Ammon's horn (tissue), 1 donor: Measurements from ENCODE around the gene GALNT18.

Source experiments
- DNase-seq: peaks from one replicate; pipeline ENCODE4 v3.0.0-alpha.2; 2016; ENCODE audit warnings: low spot score

GALNT18 gene

DNA sequence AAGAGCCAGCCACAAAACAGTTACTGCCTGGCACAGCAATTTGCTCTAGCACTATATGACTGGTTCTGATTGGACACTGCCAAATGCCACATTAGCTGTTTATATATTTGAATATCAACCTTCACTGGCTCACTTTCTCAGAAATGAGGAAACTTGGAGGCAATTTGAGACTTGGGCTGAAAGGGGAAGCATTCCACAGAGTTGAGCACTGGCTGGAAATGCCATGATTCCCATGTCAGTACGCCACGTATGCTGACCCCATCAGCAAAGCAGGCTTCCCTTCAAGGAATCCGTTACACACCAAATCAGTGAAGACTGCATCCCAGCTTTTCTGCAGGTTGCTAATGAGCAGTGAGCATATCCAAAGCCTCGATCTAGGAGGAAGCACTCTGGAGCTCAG lies 34.7 kb downstream of the GALNT18 start:
- no peak for DNase-seq

DNA sequence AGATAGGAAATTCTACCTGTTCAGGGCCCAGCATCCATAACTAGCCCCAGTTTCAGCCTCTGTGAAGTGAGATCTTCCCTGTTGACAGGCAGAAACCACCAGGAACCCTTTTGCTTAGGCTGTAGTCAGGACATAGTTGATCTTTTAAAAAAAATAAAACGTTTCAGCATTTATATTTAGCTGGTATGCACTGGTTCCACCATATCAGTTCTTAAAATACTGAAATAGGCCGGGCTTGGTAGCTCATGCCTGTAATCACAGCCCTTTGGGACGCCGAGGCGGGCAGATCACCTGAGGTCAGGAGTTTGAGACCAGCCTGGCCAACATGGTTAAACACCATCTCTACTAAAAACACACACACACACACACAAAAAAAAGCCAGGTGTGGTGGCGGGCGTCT lies 35.3 kb downstream of the GALNT18 start:
- no peak for DNase-seq

- DNase-seq = no peak
Observed at GRCh38 chr11:11584937-11585336, 36.9 kb downstream of the GALNT18 start.

DNA sequence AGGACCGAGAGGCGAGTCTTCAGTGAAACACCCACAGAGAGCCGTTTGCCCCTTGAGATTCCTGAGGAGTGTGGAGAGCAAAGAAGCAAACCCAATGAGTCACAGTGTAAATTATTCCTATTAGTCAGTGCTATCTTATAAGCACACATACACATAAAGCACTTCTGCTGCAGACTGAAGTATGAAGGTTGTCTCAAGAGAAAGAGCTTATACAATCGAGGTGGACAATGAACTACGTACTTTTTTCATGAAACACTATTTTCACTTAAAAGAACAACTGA lies 37.3 kb downstream of the GALNT18 start:
- DNase-seq = no peak

GRCh38 chr11:11583801-11584529 lies 37.8 kb downstream of the GALNT18 start:
- DNase-seq = no peak

DNA sequence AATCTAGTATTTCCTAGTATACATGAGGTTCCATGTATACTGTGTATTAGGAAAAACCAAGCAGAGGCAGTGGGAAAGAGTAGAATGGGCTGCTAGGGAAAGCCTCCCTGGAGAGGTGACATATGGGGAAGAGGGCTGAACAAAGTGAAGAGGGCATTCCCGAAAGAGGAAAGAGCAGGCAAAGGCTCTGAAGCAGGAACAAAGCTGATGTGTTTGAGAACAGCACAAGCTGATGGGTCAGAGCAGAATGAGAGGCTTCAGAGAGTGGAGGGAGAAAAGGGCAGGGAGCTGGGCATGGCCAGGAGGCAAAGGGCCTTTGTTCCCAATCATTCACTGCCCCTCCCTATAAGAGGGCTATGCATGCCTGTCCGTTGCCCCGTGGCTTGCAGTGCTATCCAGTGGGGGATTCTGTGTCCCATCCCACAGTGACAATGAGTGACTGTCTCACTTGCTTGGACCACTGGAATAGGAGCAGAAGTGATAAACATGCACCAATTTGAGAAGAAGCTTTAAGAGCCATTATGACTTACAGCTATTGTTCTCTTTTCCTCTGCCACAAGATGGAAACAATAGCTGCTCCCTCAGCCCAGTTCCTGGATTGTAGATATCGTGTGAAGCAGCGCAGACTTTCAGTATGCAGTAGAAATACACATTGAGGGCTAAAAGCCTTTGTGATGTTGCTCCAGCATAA lies 39.6 kb downstream of the GALNT18 start:
- peak; percentile 95 for DNase-seq

DNA sequence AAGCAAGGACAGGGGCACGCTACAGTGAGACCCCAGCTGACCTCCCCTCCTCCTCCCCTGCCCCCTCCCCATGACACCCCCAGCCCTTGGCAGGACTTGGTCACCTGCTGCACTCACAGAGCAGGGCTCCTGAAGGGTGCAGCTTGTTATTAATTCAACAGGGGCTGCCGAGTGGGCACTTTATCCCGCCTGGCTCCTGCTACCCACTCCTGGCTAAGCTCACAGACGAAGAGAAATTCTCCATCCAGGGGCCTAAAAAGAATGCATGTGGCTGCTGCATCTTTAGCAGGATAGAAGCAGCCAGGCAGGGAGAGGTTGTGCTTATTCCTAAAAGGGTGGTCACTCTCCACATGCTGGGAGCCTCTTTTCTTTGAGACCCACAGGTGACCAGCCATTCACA lies 40.3 kb downstream of the GALNT18 start:
- no peak for DNase-seq

DNA sequence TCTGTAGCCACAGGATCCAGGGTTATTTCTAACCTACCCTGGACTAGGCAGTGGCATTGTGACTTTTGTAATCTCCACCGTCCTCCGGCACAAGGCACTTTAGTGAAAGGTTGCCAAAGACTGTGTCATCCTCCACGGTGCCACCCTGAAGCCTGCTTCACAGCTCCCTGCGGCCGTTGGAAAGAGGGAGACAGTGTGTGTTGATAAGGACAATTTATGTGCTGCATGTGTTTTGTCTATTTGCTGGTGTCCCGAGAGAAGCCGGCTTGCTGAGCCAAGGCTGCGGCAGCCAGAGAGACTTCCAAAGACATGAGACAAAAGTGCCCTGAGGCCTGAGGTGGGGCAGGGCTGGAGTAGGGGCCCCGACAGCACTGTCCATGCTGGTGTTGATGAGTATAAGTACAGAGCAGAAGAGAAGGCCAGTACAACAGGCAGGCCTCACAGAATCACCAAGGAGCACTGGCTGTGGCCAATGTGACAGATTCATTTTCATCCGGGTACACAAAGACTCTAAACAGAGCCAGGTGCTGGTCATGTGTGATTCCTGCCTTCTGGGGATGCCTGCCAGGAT lies 40.9 kb downstream of the GALNT18 start:
- no peak for DNase-seq

DNA sequence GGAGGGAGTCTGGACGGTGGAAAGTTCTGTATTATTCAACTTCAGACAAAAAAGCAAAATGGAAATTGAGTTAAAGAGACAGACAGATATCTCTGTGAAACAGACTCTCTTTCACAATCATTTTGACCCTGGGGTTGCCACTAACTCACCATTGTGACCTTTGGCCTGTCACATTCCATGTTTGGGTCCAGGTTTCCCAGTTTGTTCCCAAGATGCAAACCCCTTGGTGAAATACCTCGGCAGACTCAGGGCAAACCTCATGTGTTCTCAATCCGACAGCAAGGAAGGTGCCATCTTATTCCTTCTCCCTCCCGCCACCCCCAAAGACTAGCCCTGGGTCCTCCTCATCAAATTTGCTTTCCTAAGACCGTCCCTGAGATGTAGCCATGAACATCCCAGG lies 41.8 kb downstream of the GALNT18 start:
- no peak for DNase-seq

DNA sequence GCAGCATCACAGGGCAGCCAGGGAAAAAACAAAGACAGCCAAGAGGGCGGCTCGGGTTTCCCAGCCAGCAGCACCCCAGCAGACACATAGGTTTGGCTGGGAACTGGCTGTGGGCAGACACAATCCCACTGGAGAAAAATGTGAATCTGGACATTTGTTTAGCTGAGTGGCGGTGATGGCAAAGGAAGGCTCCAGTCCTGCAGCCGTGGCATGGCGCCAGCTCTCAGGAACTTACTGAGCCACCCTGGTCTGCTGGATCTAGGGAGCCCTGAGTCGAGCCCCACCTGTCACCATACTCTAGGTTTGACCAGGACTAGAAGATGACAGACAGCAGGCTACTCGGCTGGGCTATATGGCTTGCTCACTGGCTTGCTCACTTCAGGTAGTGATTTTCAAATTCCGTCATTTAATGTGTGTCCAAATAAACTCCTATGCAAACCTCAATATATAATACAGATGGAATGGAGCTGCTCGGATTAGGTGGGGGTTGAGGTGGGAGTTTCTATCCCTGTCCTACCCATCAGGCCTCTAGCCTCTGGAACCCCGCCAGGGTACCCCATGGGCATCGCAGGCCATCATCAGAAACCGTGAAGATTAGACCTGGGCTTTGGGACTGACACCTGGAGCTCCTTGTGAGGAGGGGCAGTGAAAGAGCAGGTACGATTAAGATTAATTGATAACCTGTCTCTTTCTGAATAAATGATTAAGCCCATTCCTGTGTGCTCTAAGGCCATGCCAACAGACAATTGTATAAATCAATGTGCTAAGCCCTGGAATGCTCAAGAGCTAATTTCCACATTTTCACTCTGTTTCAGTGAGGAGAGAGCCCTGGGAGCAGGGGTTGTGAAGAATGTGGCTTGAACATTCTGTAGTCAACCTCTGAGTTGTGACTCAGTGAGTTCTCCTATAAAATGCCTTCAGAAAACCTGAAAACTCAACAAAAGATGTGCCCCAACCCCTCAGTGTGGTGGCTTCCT lies 42.5 kb downstream of the GALNT18 start:
- no peak for DNase-seq

- no peak for DNase-seq
Observed at GRCh38 chr11:11577932-11578911, 43.6 kb downstream of the GALNT18 start.

- no peak for DNase-seq
Observed at GRCh38 chr11:11577251-11577855, 44.5 kb downstream of the GALNT18 start.

DNA sequence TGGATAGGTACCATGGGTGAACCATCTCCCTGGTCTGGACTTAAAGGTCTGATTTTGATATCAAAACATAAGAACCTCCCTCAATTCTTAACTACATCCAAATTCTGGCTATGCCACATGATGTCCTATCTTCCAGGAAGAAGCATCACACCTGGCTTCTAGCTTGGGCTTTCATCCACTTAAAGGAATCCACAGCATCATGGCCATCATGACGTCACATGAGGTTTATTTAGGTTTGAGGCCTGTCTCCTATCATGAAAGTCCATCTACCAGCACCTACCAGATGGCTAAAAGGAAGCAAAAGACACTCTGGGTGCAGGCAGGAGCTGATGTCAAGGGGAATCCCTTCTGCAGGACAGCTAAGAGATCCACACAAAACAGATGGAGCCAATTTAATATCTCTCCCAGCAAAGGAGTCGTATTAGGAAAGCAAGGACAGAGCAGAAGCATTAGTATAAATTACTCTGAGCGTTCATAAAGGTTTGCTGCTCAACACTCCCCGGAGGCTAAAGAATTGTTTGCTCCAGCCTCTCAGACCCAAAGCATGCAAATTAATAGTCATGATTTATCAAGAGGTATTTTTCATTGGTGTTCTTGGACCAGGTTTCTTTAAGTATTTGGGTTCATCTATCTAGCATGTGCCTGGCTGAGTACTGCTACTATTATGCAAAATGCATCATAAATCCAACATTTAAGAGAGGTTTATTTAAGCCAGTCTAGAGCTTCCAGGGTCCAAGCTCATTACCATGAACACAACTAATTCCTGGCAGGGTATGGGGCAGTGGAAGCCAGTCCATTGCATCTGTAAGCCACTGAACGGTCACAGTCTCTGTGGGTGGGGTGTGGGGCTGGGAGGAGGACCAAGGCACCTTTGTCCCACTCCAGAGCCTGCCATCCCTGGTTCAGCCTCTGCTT lies 47.2 kb downstream of the GALNT18 start:
- no peak for DNase-seq

- DNase-seq = no peak
Observed at GRCh38 chr11:11572386-11572785, 49.4 kb downstream of the GALNT18 start.

GRCh38 chr11:11571893-11572292 lies 49.9 kb downstream of the GALNT18 start:
- no peak for DNase-seq

DNA sequence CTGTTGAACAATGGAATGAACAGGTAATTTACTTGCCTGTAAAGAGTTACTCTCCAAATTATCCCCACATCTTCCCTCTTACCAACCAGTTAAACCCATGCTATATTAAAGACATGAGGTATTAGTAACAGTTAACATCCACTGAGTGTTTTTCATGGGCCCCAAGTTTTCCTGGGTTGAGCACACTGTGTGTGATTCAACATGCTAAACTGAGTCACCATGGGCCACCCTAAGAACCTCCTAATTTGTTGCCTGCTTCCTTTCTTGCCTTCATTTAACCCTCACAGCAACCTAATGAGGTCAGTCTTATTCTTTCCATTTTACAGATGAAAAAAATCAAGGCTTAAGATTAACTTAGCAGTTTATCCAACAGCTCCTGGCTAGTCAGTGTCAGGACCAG lies 51.0 kb downstream of the GALNT18 start:
- no peak for DNase-seq

DNA sequence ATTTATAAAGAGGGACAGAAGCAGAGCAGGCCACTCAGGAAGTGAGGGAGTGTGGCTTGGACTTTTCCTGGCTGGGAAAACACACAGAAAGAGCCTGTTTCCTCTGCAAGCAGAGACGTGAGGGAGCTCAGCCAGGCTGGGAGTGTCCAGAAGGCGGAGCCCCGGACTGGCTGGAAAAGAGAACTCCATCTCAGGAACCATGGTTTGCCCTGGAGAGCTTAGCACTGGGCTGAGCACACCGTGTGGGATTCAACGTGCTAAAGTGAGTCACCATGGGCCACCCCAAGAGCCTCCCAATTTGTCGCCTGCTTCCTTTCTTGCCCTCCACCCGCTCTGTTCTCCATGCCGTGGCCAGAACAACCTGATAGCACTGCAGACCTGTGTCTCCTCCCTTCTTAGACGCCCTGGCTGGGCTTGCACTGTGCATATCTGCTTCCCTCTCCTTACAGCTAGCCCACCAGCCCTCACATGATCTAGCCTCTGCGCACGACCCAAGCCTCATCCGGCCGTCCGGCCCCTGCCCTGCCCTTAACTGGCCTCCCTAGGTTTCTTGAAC lies 51.8 kb downstream of the GALNT18 start:
- peak; percentile 45 for DNase-seq

DNA sequence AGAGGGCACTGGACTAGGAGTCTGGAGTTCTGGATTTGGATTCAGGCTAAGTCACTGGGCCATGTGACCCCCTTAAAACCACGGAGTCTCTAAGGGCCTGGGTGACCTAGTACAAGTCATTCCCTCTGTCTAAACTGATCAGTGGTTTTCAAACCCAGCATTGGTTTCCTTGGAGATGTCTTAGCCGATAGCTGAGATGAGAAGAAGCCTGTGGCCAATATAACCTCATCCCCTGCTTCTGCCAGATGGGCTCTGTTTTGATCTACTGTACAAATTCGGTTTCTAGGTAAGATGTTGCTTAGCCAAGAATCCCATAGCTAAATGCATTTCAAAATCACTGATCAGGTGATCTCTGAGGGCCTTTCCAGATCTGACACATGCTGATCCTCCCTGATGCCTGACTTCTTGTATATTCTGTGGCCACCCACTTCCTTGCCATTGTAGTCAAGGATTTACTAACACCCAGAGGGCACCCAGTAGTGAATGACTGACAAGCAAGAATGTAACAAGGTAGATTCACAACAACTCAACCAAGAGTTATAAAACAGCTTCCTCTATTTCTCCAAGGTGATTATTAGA lies 53.1 kb downstream of the GALNT18 start:
- DNase-seq = no peak
